NCI-H128 (cell line): ENCODE data around the gene MIPOL1.

Experiments
- DNase-seq: peaks from one replicate; lab custom pipeline; 2025; ENCODE audit not compliant: unreplicated experiment; lab: John Stamatoyannopoulos, UW

The MIPOL1 gene

DNA sequence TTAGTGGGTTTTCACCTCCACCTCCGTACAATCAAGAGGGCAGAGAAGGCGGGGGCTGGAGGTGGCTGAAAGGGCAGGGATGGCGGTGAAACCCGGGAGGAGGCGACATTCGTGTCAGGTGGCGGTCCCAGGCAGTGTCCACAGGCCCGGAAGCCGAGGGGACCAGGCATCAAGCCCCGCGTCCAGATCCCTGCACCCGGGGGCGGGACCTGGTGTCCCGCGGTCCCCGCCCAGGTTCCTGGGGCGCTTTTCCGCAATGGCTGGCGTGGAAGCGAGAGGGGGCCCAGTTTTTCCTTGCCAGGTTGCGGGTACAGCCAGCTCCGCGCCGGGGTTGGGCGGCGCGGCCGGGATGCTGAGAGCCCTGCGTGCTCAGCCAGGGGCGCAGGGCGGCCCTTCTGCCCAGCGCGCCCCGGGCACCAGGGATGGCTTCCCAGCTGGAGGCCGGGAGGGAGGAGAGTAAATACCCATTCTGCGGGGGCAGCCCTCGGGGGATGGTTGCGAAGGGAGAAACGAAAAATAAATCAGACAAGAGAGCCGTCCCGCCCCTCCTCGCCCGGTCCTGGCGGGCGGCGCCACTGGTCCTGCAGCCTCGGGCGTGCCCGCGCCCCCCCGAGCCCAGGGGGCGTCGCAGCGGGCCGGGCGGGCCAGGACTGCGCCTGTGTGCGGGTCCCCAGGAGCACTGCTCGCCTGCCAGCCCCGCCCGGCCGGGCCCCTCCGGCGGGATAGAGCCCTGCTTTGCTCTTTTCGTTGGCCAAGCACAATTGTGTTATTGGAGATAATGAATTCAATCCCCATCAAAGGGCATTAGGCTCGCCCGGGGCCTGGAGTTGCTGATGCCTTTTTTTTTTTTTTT lies 385.8 kb downstream of the MIPOL1 start:
- DNase-seq = no peak

DNA sequence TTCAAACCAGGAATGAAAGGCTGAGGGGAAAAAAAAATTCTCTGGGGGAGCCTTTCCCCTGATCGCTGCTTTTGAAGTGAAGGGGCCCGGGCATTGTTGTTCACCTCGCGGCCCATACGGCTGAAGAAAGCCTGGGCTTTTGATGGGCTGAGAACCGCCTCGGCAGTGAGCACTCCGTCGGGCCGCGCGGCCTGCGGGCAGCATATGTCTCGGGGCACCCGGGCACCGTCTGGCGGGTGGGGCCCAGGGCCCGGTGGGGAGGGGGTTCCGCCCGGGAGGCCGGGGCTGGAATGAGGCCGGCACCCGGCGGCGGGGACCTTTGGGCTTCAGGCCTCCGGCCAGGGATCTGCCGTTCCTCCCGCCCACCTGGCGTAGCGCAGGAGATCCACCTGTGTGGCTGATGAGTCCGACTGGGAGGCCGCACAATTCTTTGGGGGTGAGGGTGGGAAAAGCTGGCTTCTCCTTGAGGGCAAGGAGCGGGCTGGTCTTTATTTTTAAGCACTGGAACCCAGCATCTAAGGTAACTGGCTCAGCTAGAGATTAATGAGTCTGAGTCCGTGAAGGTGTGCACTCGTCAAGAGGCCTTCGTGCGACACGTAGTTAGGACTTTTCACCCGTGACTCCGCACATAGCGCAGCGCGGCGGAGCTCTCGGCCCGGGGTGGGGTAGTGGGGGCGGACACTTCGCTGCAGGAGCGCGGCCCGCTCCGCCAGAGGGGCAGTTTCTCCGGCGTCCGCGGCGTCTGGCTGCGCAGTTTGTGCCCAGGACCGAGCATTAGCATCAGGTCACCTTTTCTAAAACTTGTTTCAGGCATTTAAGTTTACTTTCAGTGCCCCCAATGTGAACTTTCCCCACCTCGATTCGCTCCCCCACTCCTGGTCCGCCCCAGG lies 386.7 kb downstream of the MIPOL1 start:
- DNase-seq = no peak

DNA sequence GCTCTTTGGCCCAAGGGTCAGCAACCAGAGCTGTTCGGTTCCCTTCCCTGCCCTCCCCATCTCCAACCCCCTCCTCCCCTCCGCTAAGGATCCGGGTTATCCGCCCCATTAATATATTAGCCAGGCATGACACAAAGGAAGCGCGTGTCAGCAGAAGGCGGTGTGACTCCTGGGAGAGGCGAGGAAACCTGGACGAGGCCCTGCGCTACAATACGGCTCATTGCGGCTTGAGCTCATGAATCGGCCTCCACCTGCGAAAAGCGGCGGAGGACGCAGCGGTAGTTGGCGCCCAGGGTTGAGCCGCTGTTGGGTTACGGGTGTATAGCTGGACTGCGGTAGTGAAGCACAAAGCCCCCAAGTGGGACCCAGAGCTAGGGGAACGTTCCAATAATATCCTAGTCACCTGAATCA lies 387.4 kb downstream of the MIPOL1 start:
- DNase-seq = no peak

DNA sequence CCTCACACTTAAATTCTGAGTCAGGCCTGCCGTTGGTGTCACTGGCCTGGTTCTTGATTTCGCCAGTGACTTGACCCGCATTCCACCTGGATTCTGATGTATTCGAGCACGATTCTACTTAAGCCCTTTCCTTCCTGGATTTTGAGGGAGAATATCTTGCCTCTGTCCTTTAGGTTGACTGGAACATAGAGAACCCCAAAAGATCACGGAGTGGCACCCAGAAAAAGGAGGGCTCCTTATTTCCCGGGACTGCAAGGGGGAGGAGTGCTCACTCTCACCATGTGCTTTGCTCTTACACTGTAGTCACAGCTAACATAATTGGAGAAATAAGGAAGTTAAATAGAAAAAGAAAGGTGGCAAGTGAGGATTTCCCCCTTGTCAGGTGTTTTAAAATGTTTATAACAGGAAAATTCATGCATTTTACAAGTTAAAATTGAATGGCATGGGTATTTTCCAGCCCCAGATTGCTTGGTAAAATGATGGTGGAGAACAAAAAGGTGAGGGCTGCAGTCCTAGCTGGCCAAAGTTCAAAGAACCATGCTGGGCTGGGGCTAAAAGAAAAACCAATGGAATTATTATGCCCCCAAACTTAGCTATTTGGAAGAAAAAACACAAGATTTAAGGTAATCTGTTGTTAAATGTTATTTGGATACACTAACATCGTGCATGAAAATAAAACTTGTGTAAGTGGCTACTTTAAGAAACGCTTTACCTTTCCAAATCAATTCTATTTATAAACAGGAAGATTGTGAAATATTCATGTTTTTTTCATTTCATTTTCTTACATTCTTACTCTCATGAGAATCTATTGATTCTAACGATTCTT lies 388.4 kb downstream of the MIPOL1 start:
- DNase-seq = no peak

DNA sequence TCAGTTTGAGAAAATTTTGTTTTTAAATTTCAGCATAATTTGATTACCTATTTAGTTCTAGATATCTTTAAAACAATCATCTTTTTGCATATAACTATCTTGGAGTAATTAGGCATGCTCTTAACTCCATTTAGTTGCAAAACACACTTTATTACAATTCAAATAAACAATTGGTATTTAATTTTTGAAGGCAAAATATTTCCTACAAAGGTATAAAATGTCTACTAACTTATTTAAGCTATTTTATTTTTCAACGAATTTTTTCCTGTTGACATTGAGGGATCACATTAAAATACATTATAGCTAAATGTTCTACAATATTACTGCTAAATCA lies 389.0 kb downstream of the MIPOL1 start:
- no peak for DNase-seq

DNA sequence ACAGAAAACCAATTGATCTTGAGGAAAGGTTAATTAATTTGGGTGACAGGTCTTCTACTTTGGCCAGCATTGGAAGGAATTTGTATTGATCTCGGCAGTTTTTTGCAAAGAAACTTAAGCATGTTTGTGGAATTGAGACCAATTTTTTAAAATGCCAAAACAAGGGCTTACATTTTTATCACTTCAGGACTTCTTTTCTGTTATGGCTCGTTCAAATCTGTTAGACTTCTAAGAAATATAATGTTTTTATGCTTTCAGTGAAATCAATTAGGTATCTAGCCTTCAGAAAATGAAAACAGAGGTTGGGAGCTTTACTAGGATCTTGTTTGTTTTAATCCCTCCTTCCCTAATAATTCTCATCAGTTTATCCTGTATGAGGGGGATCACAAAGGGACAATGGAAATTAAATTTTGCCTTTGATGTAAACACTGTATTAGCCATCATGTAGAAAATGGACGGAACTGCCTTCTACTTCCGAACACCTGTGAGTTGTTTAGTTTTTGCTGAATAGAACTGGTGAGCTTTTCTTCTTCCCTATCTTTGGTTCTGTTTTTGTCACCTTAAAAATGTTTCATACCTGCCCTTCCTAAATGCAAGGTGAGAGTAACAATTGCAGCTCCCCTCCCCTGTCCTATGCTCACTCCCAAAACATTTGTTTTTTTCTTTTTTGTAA lies 389.5 kb downstream of the MIPOL1 start:
- no peak for DNase-seq

DNA sequence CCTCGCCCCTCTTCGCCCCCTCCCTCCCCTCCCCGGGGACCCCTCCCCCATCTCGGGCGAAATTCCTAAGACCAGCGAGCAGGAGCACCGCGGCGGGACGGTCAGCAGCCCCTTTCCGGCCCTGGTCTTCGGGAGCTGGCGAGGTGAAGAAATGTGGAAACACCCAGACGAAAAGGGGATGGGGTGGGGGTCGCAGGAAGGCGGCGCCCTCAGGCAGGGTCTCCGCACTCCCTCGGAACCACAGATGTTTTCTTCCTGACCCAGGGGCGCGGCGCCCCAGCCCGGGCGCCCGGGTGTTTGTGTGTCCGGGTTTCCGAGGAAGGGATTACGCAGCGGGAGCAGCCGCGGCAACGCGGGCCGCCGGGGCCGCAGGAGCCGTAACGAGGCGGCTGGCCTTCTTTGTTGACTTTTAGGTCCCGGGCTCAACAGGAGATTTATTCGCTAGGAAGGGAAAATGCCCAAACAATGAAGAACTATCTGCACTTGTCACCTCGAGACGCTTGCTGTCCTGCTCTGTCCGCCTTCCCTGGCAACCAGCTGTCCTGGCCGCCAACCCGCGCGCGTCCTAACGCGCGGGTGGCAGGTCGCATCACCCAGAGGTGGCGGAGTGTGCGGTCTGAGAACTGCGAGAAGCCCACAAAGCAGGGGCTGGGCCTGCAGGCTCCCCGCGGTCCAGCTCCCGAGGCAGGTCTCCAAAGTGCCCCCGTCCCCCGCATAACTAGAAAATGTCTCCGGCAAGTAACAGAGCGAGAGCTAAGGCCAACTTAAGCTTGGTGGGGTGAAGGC lies 390.3 kb downstream of the MIPOL1 start:
- no peak for DNase-seq

DNA sequence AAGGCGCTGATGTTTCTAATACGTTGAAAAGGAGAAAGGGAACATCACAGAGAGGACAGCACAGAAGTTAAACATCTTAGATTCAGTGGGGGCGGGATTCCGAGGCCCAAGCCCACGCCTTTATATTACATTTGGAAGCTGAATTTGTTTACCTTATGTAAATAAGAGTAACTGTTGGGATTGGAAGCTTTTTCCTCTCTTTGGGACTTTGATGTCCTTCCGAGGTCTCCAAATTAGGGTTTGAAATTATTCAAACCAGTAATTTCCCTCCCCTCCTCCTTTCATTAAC lies 390.9 kb downstream of the MIPOL1 start:
- no peak for DNase-seq

DNA sequence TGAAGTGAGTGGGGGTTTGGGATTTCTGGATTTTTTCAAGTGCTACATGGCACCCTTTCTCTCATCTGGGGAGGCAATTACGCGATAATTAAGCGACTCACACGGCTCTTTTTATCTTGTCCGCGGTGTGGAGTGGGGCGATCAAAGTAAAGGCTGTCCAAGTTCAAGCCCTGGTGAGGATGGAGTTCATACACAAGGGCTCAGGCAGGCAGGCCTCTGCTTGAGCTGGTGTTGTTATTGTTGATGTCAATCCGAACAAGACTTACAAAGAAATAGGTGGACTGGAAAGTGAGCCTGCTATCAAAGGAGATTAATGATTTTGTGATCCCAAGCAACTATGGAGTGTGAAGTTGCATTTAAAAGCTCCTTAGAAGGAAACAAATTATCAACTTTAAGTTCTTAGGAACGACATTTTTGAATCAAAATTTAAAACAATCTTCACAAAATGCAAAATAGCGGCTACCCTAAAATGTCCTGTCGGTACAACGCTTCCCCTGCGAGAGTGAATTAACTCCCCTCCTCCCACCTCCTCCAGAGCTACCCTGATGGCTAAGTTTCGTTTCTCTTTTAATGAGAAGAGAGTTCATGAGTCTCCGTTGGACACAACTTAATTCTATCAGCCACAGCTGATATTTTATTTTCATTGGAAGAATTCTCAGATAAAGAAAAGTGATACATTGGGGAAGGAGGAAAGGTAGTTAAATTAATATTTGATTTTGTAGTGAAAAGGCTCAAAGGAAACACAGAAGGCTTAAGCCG lies 391.4 kb downstream of the MIPOL1 start:
- no peak for DNase-seq

DNA sequence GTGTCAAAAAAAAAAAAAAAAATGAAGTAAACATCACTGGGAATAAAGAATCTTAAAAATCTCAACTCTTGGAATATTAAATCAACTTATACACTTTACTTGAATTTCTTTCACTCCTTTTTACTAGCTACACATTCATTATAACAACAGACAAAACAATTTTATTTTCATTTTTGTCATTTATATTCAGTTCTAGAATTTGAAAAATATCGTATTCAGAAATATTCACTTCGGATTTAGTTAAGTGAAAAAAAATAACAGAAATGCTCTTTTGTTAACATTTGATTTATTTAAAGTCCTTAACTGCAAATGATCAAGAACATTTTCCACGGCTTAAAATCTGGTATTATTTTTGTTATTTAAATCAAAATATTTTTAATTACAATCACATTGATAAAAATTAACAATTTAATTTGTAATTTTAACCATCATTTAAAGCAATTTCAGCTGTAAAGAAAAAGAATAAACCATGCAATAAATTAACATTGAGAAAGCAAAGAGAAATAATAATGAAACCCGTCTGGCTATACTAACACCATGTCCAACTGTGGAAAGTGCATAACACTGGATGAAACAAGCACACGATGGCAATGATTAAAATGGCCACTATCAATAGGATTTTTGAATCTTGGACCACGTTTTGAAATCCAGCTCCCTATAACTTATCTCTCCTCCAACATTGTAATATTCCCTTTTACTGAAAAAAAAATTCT lies 392.1 kb downstream of the MIPOL1 start:
- no peak for DNase-seq

DNA sequence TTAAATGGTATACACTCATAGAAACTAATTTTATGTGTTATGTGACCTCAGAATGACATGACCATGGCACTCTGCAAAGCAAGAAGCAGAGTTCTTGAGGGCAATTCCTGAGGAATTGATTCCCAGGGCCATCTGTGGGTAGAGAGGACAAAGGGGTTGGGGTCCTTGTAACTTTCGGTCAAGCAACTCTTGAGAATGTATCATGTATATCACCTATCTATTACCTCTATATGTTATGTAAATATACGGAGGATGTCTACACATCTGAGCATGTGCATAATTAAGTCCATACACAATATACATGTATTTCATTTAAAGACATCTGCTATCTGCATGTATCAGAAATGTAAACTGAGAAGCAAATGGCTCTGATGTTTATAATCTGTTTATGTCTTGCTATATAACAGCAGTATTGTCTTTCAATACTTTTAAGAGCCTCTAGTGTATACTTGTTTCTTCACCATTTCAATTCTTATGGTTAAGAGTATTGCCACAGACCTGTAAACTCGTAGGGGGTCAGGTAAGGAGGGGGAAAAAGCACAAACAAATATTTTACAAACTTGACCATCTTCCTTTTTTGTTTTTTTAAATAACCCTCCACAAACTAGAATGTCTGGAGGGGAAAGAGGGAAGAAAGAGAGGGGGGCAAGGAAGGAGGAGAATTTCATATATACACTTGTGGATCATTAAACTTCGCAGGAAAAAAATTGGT lies 392.8 kb downstream of the MIPOL1 start:
- no peak for DNase-seq

DNA sequence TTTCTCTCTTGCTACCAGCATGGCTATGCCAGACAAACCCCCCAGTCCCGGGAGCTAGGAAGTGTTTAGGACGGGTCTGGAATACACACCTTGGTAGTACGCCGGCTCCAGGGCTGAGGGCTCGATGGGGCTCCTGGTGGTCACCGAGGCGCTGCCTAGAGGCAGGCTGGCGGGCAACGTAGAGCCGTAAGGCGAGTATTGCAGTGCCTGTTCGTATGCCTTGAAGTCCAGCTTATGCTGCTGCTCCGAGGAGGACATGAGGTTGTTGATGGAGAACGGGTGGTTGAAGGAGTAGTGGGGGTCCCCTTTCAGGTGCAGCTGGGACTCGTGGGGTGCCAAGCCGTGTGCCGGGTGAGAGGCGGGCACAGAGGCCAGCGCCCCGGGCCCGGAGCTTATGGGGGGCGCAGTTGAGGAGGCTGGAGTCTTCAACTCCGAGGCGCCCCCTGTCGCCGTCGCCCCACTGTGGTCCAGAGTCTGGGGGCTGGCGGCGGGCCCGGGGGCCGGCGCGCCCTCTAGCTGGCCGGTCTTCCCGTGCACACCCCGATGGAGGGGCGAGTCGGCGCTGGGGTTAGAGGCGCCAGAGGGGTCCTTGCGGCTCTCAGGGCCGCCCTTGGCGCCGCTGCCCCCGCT lies 393.7 kb downstream of the MIPOL1 start:
- no peak for DNase-seq

DNA sequence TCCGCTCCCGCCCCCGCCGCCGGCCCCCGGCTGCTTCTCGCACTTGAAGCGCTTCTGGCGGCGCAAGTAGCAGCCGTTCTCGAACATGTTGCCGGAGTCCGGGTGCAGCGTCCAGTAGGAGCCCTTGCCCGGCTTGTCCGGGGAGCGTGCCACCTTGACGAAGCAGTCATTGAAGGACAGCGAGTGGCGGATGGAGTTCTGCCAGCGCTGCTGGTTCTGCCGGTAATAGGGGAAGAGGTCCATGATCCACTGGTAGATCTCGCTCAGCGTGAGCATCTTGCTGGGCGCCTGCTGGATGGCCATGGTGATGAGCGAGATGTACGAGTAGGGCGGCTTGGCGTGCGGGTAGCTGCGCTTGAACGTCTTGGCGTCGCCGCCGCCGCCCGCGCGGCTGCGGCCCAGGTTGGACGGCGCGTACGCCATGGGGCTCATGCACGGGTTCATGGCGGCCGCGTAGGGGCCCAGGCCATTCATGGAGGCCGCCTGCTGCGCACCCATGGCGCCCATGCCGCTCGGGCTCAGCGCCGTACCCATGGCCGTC lies 394.3 kb downstream of the MIPOL1 start:
- no peak for DNase-seq

DNA sequence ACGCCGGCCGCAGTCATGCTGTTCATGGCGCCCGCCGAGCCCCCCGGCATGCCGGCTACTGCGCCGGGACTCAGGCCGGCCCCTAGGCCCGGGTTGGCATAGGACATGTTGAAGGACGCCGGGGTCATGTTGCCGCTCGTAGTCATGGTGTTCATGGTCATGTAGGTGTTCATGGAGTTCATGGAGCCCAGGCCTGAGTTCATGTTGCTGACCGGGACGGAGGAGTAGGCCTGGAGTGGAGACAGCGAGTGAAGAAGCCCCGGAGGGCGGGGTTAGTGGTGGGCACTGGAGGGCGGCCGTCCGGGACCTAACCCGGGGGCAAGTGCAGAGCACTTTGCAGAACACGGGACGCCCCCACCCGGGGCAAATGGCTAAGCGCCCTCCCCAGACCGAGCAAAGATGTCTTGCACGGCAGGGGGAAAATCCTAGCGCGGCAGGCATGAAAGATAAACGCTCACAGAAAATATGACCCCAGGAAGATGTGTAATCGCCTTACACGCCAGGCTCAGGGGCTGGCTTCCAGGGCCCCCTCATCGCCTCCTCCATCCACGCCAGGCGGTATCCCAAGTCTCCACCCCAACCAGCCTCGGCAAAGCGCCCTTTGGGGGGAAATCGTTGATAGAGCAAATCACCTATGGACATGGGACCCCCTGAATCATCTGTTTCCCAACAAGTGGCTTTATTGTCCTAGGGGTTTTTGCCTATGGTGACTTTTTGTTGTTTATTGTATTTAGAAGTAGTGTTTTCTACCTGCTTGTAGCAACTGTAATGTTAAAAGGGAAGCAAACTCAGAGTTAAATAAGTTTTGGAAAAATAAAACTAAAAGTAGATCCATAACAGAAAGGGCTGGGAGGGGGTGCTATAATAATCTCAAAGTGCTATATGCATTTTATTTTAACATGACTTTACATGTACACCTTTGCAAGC lies 395.0 kb downstream of the MIPOL1 start:
- DNase-seq = no peak

DNA sequence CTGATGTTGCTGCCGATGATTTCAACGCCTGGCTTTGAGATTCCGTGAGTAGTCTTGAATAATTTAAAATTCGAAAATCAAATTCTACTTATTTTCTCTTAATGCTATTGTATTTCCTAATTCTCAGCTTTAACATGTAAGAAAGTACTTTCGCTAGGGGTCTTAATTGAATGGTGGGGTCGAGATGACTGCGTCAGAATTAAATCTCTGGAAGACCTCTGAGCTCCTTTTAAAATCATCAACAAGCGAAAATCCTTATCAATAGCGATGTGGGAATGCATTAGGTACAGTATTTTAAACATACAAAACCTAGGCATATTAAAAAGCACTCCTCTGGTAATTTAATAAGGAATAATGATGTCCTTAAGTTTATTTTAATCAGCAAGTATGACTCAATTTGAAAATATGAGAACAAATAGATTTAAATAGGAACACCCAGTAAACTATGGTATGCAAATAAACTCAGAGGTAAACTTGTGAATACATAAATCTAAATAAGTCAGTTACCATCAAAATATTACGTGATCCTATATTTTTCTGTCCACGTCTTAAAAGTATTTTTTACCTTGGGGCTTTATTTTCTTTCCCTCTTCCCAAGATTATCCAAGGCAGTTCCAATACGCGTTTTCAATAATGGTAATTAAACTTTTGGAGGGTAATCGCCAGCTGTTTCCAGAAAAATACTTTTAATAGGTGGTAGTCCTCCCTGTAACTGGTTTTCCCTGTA lies 395.9 kb downstream of the MIPOL1 start:
- no peak for DNase-seq
